Measurements from ENCODE around the gene ATP9B.

- TF ChIP-seq CTCF (IDR thresholded peaks at IDR 0.05; ENCODE audit: low read length) (no peak), EZH2phosphoT487 (IDR thresholded peaks at IDR 0.05; ENCODE audit: low read length) (no peak), EZH2 (optimal IDR thresholded peaks at IDR 0.05; ENCODE audit: low read depth, low read length) (no peak)
These were observed 26.0 kb downstream of the ATP9B start for GRCh38 chr18:79095216-79095615.

All from MM.1S (cell line).